GM12892 (cell line): ENCODE measurements around the gene PRKCG.

Experiments
- POLR2A ChIP-seq: IDR thresholded peaks from 2 replicates; pipeline ENCODE4 v1.6.1; 2011; ENCODE audit warnings: low read depth, low read length, control low read depth
- POLR2AphosphoS5 ChIP-seq: IDR thresholded peaks from 2 replicates; pipeline ENCODE4 v1.6.1; 2011; ENCODE audit warnings: low read depth, low read length, control low read depth
- TAF1 ChIP-seq: IDR thresholded peaks from 2 replicates; pipeline ENCODE4 v1.6.1; 2011; ENCODE audit warnings: low read depth, mild to moderate bottlenecking, control low read depth, low read length, borderline replicate concordance

- TF ChIP-seq POLR2A (no peak), TAF1 (no peak), POLR2AphosphoS5 (no peak)
Observed at GRCh38 chr19:53877361-53877766, 4.6 kb upstream of the PRKCG start.
